Muscle of arm (tissue), 12 donors: ENCODE results near the gene CFTR. TPM values are rescaled to one million over a fixed set of nuclear protein-coding genes. Genes with fewer than 3 reads are reported as not detected.

Experiments used
- DNase-seq: peaks from one replicate; pipeline ENCODE4 v3.0.0-alpha.2; 2013
- polyA plus RNA-seq, 12 donors: library from polyadenylated mRNA; unstranded; fragments of 120-200 nt; gene quantifications; one replicate each; pipeline ENCODE4 v1.2.1, GENCODE V29; 2013; ENCODE audit not compliant: insufficient read length in 12 of 12

CFTR gene
- polyA plus RNA-seq, 12 donors: 0.14 to 8.5 (median 0.49) TPM; not detected in 1

- no peak for DNase-seq
Measured at GRCh38 chr7:117648203-117648866, 168.5 kb downstream of the CFTR start.

GRCh38 chr7:117652943-117653680 is 173.3 kb downstream of the CFTR start:
- no peak for DNase-seq

GRCh38 chr7:117654780-117655179 is 175.0 kb downstream of the CFTR start:
- no peak for DNase-seq

GRCh38 chr7:117656806-117657205 is 177.0 kb downstream of the CFTR start:
- no peak for DNase-seq

GRCh38 chr7:117659531-117660011 is 179.7 kb downstream of the CFTR start:
- DNase-seq: no peak

GRCh38 chr7:117661328-117661727 is 181.5 kb downstream of the CFTR start:
- DNase-seq: no peak

GRCh38 chr7:117664047-117664446 is 184.2 kb downstream of the CFTR start:
- DNase-seq: no peak

GRCh38 chr7:117665368-117665767 is 185.5 kb downstream of the CFTR start:
- no peak for DNase-seq

- no peak for DNase-seq
Measured at GRCh38 chr7:117666031-117666430, 186.2 kb downstream of the CFTR start.

- DNase-seq: no peak
Measured at GRCh38 chr7:117666689-117667088, 186.9 kb downstream of the CFTR start.

GRCh38 chr7:117667456-117667855 is 187.6 kb downstream of the CFTR start:
- no peak for DNase-seq

GRCh38 chr7:117669818-117670217 is 190.0 kb downstream of the CFTR start:
- no peak for DNase-seq

GRCh38 chr7:117672453-117672852 is 192.6 kb downstream of the CFTR start:
- DNase-seq: no peak

GRCh38 chr7:117673367-117673766 is 193.5 kb downstream of the CFTR start:
- no peak for DNase-seq

GRCh38 chr7:117673839-117674238 is 194.0 kb downstream of the CFTR start:
- no peak for DNase-seq

- DNase-seq: no peak
Measured at GRCh38 chr7:117674617-117675016, 194.8 kb downstream of the CFTR start.

- DNase-seq: no peak
Measured at GRCh38 chr7:117675497-117676435, 195.9 kb downstream of the CFTR start.

GRCh38 chr7:117679120-117679519 is 199.3 kb downstream of the CFTR start:
- no peak for DNase-seq

- DNase-seq: no peak
Measured at GRCh38 chr7:117682681-117683385, 203.0 kb downstream of the CFTR start.

GRCh38 chr7:117683430-117684175 is 203.8 kb downstream of the CFTR start:
- DNase-seq: no peak

GRCh38 chr7:117685795-117686194 is 206.0 kb downstream of the CFTR start:
- DNase-seq: no peak
